ENCODE results near the gene ATXN1.

GRCh38 chr6:16483315-16483875 is 277.9 kb downstream of the ATXN1 start:
- TF ChIP-seq, protein P1, sequence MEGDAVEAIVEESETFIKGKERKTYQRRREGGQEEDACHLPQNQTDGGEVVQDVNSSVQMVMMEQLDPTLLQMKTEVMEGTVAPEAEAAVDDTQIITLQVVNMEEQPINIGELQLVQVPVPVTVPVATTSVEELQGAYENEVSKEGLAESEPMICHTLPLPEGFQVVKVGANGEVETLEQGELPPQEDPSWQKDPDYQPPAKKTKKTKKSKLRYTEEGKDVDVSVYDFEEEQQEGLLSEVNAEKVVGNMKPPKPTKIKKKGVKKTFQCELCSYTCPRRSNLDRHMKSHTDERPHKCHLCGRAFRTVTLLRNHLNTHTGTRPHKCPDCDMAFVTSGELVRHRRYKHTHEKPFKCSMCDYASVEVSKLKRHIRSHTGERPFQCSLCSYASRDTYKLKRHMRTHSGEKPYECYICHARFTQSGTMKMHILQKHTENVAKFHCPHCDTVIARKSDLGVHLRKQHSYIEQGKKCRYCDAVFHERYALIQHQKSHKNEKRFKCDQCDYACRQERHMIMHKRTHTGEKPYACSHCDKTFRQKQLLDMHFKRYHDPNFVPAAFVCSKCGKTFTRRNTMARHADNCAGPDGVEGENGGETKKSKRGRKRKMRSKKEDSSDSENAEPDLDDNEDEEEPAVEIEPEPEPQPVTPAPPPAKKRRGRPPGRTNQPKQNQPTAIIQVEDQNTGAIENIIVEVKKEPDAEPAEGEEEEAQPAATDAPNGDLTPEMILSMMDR (conservative IDR thresholded peaks at IDR 0.05; ENCODE audit: low read depth, low read length): no peak
- no peak for TF ChIP-seq EZH2 (IDR thresholded peaks at IDR 0.05; ENCODE audit: low read length, unreplicated experiment)

All from PC-3 (cell line).